Subcutaneous adipose tissue (tissue), 4 donors: ENCODE data around the gene USP15. TPM values are rescaled to one million over a fixed set of nuclear protein-coding genes. Genes with fewer than 3 reads are reported as not detected.

Experiments used
- CTCF ChIP-seq: fragments of 450-650 bp; IDR thresholded peaks from one replicate; pipeline ENCODE4 v1.5.1; 2016; ENCODE audit warnings: low read depth, mild to moderate bottlenecking, control low read depth, antibody characterized with exemption, moderate library complexity
- total RNA-seq, 4 donors: library from RNA; depleted of rRNA; stranded (reverse); fragments of >200 nt; gene quantifications; one replicate each; pipeline ENCODE4 v1.1.0, GENCODE V29; 2016

Gene USP15
- total RNA-seq, 4 donors from 2014 or later: 88.5 to 288 (median 158) TPM

GRCh38 chr12:62429457-62429856, 169.3 kb downstream of the USP15 start:
- no peak for TF ChIP-seq CTCF

- TF ChIP-seq CTCF: no peak
Observed at GRCh38 chr12:62434494-62435302, 174.5 kb downstream of the USP15 start.

GRCh38 chr12:62435303-62436163, 175.3 kb downstream of the USP15 start:
- no peak for TF ChIP-seq CTCF

GRCh38 chr12:62436164-62436503, 175.9 kb downstream of the USP15 start:
- TF ChIP-seq CTCF: no peak

- TF ChIP-seq CTCF: no peak
Observed at GRCh38 chr12:62438098-62438692, 178.0 kb downstream of the USP15 start.

GRCh38 chr12:62446754-62447452, 186.7 kb downstream of the USP15 start:
- TF ChIP-seq CTCF: no peak

GRCh38 chr12:62448436-62448835, 188.2 kb downstream of the USP15 start:
- TF ChIP-seq CTCF: no peak
